A673 (cell line): Measurements from ENCODE around the gene SLC39A13. TPM values are rescaled to one million over a fixed set of nuclear protein-coding genes. Genes with fewer than 3 reads are reported as not detected.

Source experiments
- BruUV-seq: library from RNA; stranded (reverse); fragments of 400-500 nt; replicated peaks from 2 replicates; lab custom pipeline; 2021; lab: Mats Ljungman, UMichigan
- CTCF ChIA-PET: fragments of 300-600 bp; sonication (Branson Sonifier 250); formaldehyde crosslinking; loops from one replicate; lab custom pipeline; 2022; ENCODE audit warnings: antibody characterized with exemption; lab: Charles Lee
- POLR2A ChIA-PET: fragments of 300-600 bp; sonication (Branson Sonifier 250); formaldehyde crosslinking; loops from one replicate; lab custom pipeline; 2022; ENCODE audit warnings: antibody characterized with exemption; ENCODE audit not compliant: low non-redundant PET; lab: Charles Lee
- DNase-seq: peaks from one replicate; pipeline ENCODE4 v3.0.0-alpha.2; 2015; ENCODE audit warnings: low spot score
- H3K27ac ChIP-seq: fragments of 200-600 bp; sonication (generic); 2 replicates; pipeline ENCODE4 v1.5.1; 2016; ENCODE audit warnings: mixed run types, low read depth, mild to moderate bottlenecking, mixed read lengths, antibody characterized with exemption, low read length; ENCODE audit not compliant: poor library complexity, severe bottlenecking
- H3K27me3 ChIP-seq: fragments of 200-600 bp; sonication (generic); replicated peaks from 2 replicates; pipeline ENCODE4 v1.6.1; 2017; ENCODE audit warnings: mixed run types, low read depth, mild to moderate bottlenecking, mixed read lengths, antibody characterized with exemption, low read length; ENCODE audit not compliant: insufficient read depth, poor library complexity
- H3K36me3 ChIP-seq: fragments of 200-600 bp; sonication (generic); 2 replicates; pipeline ENCODE4 v1.6.1; 2016; ENCODE audit warnings: mixed run types, mild to moderate bottlenecking, mixed read lengths, antibody characterized with exemption, low read length; ENCODE audit not compliant: insufficient read depth, poor library complexity, severe bottlenecking
- H3K4me1 ChIP-seq: fragments of 200-600 bp; sonication (generic); 2 replicates; pipeline ENCODE4 v1.6.1; 2017; ENCODE audit warnings: mixed run types, mild to moderate bottlenecking, mixed read lengths, antibody characterized with exemption, low read length; ENCODE audit not compliant: insufficient read depth, poor library complexity, severe bottlenecking
- H3K4me3 ChIP-seq: fragments of 200-600 bp; sonication (generic); 2 replicates; pipeline ENCODE4 v1.5.1; 2016; ENCODE audit warnings: low read depth, mixed run types, mild to moderate bottlenecking, mixed read lengths, low read length; ENCODE audit not compliant: poor library complexity, severe bottlenecking
- H3K9me3 ChIP-seq: fragments of 200-600 bp; sonication (generic); 2 replicates; pipeline ENCODE4 v1.6.1; 2016; ENCODE audit warnings: mixed run types, low read depth, mild to moderate bottlenecking, mixed read lengths, antibody characterized with exemption, low read length; ENCODE audit not compliant: poor library complexity, severe bottlenecking
- EZH2 ChIP-seq: fragments of 200-600 bp; sonication (generic); IDR thresholded peaks from 2 replicates; pipeline ENCODE4 v1.6.1; 2017; ENCODE audit warnings: borderline replicate concordance, low read depth, mild to moderate bottlenecking, mixed read lengths, antibody characterized with exemption, low read length; ENCODE audit not compliant: poor library complexity, severe bottlenecking
- intact Hi-C: fragments of 100-400 bp; cut with micrococcal nuclease; formaldehyde crosslinking; loops from one replicate; pipeline ENCODE4 v1.10.0; 2022; ENCODE audit not compliant: unreplicated experiment
- total RNA-seq: library from RNA; stranded (reverse); gene quantifications from 2 replicates; pipeline ENCODE4 v1.2.3, GENCODE V29; 2021
- TF ChIP-seq, protein P1 (sequence below): fragments of 300-800, 200-600 bp; sonication (generic); conservative IDR thresholded peaks from 2 replicates; pipeline ENCODE4 v1.5.1; 2017; ENCODE audit warnings: low read depth, mild to moderate bottlenecking, antibody characterized with exemption, low read length, moderate library complexity, mixed read lengths

The SLC39A13 gene
- total RNA-seq, 1 experiment from 2014 or later: 53.3 TPM

DNA sequence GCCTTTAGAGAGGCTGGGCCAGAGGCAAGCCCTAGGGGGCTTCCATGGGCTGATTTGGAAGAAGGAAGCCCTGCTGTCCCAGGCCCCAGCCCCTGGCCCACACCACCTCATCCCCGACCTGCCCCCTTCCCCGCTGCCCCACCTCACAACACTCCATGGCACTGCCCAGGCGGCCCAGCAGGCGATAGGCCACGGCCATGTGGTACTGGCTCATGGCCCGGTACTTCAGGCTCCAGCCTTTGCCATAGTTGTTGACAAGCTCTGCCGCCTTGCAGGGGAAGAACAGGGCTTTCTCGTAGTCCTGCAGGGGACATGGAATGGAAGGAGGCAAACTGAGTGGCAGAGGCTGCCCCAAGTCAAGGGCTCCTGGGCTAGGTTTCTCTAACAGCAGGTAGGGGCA lies 34.1 kb downstream of the SLC39A13 start:
- TF ChIP-seq EZH2: no peak
- TF ChIP-seq, protein P1, sequence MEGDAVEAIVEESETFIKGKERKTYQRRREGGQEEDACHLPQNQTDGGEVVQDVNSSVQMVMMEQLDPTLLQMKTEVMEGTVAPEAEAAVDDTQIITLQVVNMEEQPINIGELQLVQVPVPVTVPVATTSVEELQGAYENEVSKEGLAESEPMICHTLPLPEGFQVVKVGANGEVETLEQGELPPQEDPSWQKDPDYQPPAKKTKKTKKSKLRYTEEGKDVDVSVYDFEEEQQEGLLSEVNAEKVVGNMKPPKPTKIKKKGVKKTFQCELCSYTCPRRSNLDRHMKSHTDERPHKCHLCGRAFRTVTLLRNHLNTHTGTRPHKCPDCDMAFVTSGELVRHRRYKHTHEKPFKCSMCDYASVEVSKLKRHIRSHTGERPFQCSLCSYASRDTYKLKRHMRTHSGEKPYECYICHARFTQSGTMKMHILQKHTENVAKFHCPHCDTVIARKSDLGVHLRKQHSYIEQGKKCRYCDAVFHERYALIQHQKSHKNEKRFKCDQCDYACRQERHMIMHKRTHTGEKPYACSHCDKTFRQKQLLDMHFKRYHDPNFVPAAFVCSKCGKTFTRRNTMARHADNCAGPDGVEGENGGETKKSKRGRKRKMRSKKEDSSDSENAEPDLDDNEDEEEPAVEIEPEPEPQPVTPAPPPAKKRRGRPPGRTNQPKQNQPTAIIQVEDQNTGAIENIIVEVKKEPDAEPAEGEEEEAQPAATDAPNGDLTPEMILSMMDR: no peak
- intact Hi-C loops: no loop called here
- CTCF ChIA-PET: no interaction called here
- no peaks in the 10 kb centered on the region for H3K36me3 ChIP-seq
- H3K27me3 ChIP-seq: no peaks in the 10 kb centered on the region
- POLR2A ChIA-PET: no interaction called here
- no TSS peak for BruUV-seq
- H3K27ac ChIP-seq: no peak overlapping the region
- no peak for DNase-seq
- no peaks in the 10 kb centered on the region for H3K4me1 ChIP-seq
- H3K9me3 ChIP-seq: no peaks in the 10 kb centered on the region
- no peak overlapping the region for H3K4me3 ChIP-seq

DNA sequence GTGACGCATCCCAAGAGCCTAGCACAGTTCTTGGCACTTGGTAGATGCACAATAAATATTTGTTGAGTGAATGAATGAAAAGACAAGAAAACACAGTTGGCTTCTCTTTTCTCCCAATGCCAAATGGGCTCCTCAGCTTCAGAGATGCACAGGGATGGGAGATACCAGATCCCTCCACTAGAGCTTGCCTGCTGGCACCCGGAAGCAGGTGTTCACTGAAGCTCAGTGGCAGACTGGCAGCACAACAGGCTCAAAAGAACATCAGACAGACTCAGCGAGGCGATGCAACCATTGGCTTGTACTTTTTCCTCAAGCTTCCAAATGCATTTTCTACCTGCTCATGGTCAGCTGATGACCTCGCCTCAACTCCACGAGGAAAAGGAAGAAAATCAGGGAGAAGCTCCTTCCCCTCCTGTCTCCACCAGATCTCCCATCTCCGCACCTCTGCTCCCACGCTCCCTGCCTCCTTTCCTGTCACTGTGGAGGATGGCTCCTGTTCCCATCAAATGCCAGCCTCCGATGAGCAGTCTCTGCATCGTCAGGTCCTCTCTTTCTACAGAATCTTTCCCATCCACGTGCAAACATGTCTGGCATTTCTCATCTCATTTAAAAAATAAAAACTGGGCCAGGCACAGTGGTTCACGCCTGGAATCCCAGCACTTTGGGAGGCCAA lies 34.8 kb downstream of the SLC39A13 start:
- Histone ChIP-seq H3K4me1 (no peaks in the 10 kb centered on the region), H3K27ac (no peak overlapping the region), H3K27me3 (no peaks in the 10 kb centered on the region), H3K36me3 (no peaks in the 10 kb centered on the region), H3K4me3 (no peak overlapping the region), H3K9me3 (no peaks in the 10 kb centered on the region)
- intact Hi-C loops: no loop called here
- BruUV-seq: no TSS peak
- peak; percentile 50 for DNase-seq
- no peak for TF ChIP-seq EZH2
- TF ChIP-seq, protein P1: peak; percentile 36; the same call in 1 of the 2 replicates
- ChIA-PET POLR2A (interaction anchor here (0.7 kb wide), 1 partner anchor 42 kb away, joined by 8 read pairs; no protein-coding TSS in a partner anchor), CTCF (no interaction called here)

DNA sequence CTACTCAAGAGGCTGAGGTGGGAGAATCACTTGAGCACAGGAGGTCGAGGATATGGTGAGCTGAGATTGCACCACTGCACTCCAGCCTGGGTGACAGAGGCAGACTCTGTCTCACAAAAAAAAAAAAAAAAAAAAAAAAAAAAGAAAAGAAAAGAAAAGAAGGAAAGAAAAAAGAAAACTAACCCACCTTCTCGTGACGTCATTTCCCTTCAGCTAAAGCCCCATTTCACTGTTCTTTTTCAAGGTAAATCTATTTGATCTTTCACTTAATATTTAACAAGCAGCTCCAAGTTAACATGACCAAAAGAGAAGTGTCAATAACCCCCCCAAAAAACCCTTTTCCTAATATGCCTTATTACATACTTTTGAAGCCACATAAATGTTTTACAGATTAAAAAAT lies 35.4 kb downstream of the SLC39A13 start:
- intact Hi-C loops: no loop called here
- Histone ChIP-seq H3K4me1 (no peaks in the 10 kb centered on the region), H3K9me3 (no peaks in the 10 kb centered on the region), H3K4me3 (no peak overlapping the region), H3K36me3 (no peaks in the 10 kb centered on the region), H3K27ac (no peak overlapping the region), H3K27me3 (no peaks in the 10 kb centered on the region)
- BruUV-seq: no TSS peak
- ChIA-PET CTCF (interaction anchor here (0.8 kb wide), 1 partner anchor 9 kb away, joined by 5 read pairs; no protein-coding TSS in a partner anchor), POLR2A (interaction anchor here (0.7 kb wide), 1 partner anchor 42 kb away, joined by 8 read pairs; no protein-coding TSS in a partner anchor)
- TF ChIP-seq, protein P1: no peak
- no peak for TF ChIP-seq EZH2
- no peak for DNase-seq
